DND-41 (cell line): ENCODE measurements around the gene GMPR.

ENCODE experiments used
- EZH2 ChIP-seq: IDR thresholded peaks from 3 replicates; pipeline ENCODE4 v1.6.1; 2012; ENCODE audit warnings: borderline replicate concordance, low read depth, mild to moderate bottlenecking, moderate library complexity, low read length, inconsistent platforms; ENCODE audit not compliant: severe bottlenecking
- TF ChIP-seq, protein P1 (sequence below): IDR thresholded peaks from 2 replicates; pipeline ENCODE4 v1.5.1; 2012; ENCODE audit warnings: borderline replicate concordance, low read length, moderate library complexity, mild to moderate bottlenecking; ENCODE audit not compliant: poor library complexity, severe bottlenecking; ENCODE audit errors: extremely low read depth

- TF ChIP-seq, protein P1, sequence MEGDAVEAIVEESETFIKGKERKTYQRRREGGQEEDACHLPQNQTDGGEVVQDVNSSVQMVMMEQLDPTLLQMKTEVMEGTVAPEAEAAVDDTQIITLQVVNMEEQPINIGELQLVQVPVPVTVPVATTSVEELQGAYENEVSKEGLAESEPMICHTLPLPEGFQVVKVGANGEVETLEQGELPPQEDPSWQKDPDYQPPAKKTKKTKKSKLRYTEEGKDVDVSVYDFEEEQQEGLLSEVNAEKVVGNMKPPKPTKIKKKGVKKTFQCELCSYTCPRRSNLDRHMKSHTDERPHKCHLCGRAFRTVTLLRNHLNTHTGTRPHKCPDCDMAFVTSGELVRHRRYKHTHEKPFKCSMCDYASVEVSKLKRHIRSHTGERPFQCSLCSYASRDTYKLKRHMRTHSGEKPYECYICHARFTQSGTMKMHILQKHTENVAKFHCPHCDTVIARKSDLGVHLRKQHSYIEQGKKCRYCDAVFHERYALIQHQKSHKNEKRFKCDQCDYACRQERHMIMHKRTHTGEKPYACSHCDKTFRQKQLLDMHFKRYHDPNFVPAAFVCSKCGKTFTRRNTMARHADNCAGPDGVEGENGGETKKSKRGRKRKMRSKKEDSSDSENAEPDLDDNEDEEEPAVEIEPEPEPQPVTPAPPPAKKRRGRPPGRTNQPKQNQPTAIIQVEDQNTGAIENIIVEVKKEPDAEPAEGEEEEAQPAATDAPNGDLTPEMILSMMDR: no peak
- no peak for TF ChIP-seq EZH2
These were observed 73.4 kb downstream of the GMPR start for GRCh38 chr6:16311763-16312162.
